ENCODE measurements around the gene MYH14.

Gene MYH14

GRCh38 chr19:50190439-50190891 is 13.0 kb upstream of the MYH14 start:
- no peak overlapping the region for H3K27ac ChIP-seq (ENCODE audit: low read depth, low read length)
- no peaks in the 10 kb centered on the region for H3K9me2 ChIP-seq (replicated peaks; ENCODE audit: control insufficient read depth, low read length)
- no peak overlapping the region for H3K4me3 ChIP-seq (ENCODE audit: low read length)
- H3K79me2 ChIP-seq (ENCODE audit: control insufficient read depth, low read length): no peaks in the 10 kb centered on the region
- no peaks in the 10 kb centered on the region for H4K20me1 ChIP-seq (ENCODE audit: control insufficient read depth, insufficient read depth, low read depth, low read length)
- H3K4me2 ChIP-seq (ENCODE audit: low read length): no peak overlapping the region
- TF ChIP-seq EZH2phosphoT487 (IDR thresholded peaks at IDR 0.05; ENCODE audit: borderline replicate concordance, low read length): no peak
- no peak for TF ChIP-seq CTCF (IDR thresholded peaks at IDR 0.05; ENCODE audit: low read depth, low read length, poor library complexity, severe bottlenecking)
- no peaks in the 10 kb centered on the region for H3K36me3 ChIP-seq (ENCODE audit: control insufficient read depth, low read length)
- no peaks in the 10 kb centered on the region for H3K4me1 ChIP-seq (ENCODE audit: control insufficient read depth, low read length)
- H3F3A ChIP-seq (ENCODE audit: control insufficient read depth, insufficient read depth): no peaks in the 10 kb centered on the region
- H3K9me3 ChIP-seq (ENCODE audit: control insufficient read depth, insufficient read depth, low read length): no peaks in the 10 kb centered on the region
- no peaks in the 10 kb centered on the region for H3K27me3 ChIP-seq (ENCODE audit: control insufficient read depth, low read length)

GRCh38 chr19:50191216-50191615 is 12.2 kb upstream of the MYH14 start:
- Histone ChIP-seq H3K9me2 (replicated peaks; ENCODE audit: control insufficient read depth, low read length) (no peaks in the 10 kb centered on the region), H3K9me3 (ENCODE audit: control insufficient read depth, insufficient read depth, low read length) (no peaks in the 10 kb centered on the region), H3K79me2 (ENCODE audit: control insufficient read depth, low read length) (no peaks in the 10 kb centered on the region), H3K27me3 (ENCODE audit: control insufficient read depth, low read length) (no peaks in the 10 kb centered on the region), H3K4me3 (ENCODE audit: low read length) (no peak overlapping the region), H3K4me1 (ENCODE audit: control insufficient read depth, low read length) (no peaks in the 10 kb centered on the region), H3K4me2 (ENCODE audit: low read length) (no peak overlapping the region), H4K20me1 (ENCODE audit: control insufficient read depth, insufficient read depth, low read depth, low read length) (no peaks in the 10 kb centered on the region), H3K27ac (ENCODE audit: low read depth, low read length) (no peak overlapping the region), H3F3A (ENCODE audit: control insufficient read depth, insufficient read depth) (no peaks in the 10 kb centered on the region), H3K36me3 (ENCODE audit: control insufficient read depth, low read length) (no peaks in the 10 kb centered on the region)
- no peak for TF ChIP-seq CTCF (IDR thresholded peaks at IDR 0.05; ENCODE audit: low read depth, low read length, poor library complexity, severe bottlenecking)
- TF ChIP-seq EZH2phosphoT487 (IDR thresholded peaks at IDR 0.05; ENCODE audit: borderline replicate concordance, low read length): no peak

GRCh38 chr19:50192463-50193211 is 10.8 kb upstream of the MYH14 start:
- Histone ChIP-seq H4K20me1 (ENCODE audit: control insufficient read depth, insufficient read depth, low read depth, low read length) (no peaks in the 10 kb centered on the region), H3K4me3 (ENCODE audit: low read length) (no peak overlapping the region), H3K79me2 (ENCODE audit: control insufficient read depth, low read length) (no peaks in the 10 kb centered on the region), H3F3A (ENCODE audit: control insufficient read depth, insufficient read depth) (no peaks in the 10 kb centered on the region), H3K27me3 (ENCODE audit: control insufficient read depth, low read length) (no peaks in the 10 kb centered on the region), H3K36me3 (ENCODE audit: control insufficient read depth, low read length) (no peaks in the 10 kb centered on the region), H3K4me2 (ENCODE audit: low read length) (no peak overlapping the region), H3K9me2 (replicated peaks; ENCODE audit: control insufficient read depth, low read length) (no peaks in the 10 kb centered on the region), H3K4me1 (ENCODE audit: control insufficient read depth, low read length) (no peaks in the 10 kb centered on the region), H3K9me3 (ENCODE audit: control insufficient read depth, insufficient read depth, low read length) (no peaks in the 10 kb centered on the region), H3K27ac (ENCODE audit: low read depth, low read length) (no peak overlapping the region)
- no peak for TF ChIP-seq EZH2phosphoT487 (IDR thresholded peaks at IDR 0.05; ENCODE audit: borderline replicate concordance, low read length)
- TF ChIP-seq CTCF (IDR thresholded peaks at IDR 0.05; ENCODE audit: low read depth, low read length, poor library complexity, severe bottlenecking): no peak

Data from DOHH2 (cell line).